Retinal pigment epithelial cell (primary cell): ENCODE measurements around the gene PYY.

Experiments used
- DNase-seq: peaks from one replicate; pipeline ENCODE4 v3.0.0-alpha.2; 2010; ENCODE audit warnings: low read depth
- H3K4me3 ChIP-seq: 2 replicates; pipeline ENCODE4 v1.5.1; 2011; ENCODE audit warnings: mild to moderate bottlenecking, low read length, control low read depth, moderate library complexity
- TF ChIP-seq, protein P1 (sequence below): conservative IDR thresholded peaks from 2 replicates; pipeline ENCODE4 v1.5.1; 2011; ENCODE audit warnings: low read depth, low read length, control low read depth, inconsistent platforms

PYY gene

GRCh38 chr17:43927060-43927864 lies 26.5 kb downstream of the PYY start:
- no peak for DNase-seq
- TF ChIP-seq, protein P1, sequence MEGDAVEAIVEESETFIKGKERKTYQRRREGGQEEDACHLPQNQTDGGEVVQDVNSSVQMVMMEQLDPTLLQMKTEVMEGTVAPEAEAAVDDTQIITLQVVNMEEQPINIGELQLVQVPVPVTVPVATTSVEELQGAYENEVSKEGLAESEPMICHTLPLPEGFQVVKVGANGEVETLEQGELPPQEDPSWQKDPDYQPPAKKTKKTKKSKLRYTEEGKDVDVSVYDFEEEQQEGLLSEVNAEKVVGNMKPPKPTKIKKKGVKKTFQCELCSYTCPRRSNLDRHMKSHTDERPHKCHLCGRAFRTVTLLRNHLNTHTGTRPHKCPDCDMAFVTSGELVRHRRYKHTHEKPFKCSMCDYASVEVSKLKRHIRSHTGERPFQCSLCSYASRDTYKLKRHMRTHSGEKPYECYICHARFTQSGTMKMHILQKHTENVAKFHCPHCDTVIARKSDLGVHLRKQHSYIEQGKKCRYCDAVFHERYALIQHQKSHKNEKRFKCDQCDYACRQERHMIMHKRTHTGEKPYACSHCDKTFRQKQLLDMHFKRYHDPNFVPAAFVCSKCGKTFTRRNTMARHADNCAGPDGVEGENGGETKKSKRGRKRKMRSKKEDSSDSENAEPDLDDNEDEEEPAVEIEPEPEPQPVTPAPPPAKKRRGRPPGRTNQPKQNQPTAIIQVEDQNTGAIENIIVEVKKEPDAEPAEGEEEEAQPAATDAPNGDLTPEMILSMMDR: no peak
- peak overlapping the region; percentile 22 for H3K4me3 ChIP-seq

DNA sequence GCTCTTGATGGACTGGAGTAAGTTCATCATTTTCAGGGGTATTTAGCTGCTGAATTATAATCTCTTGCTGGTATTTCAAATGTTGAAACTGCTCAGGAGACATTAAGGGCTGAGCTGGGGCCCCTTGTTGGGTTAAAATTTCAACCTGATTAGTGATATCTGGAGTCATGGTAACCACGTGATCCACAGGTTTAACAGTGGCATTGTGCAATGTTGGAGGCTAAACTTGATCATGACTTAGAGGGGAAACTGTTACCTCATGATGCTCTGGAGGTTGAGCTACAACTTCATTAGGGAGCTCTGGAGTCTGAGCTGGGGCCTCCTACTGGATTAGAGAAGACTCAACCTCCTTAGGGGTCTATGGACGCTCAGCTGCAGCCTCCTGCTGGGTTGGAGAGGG lies 29.2 kb downstream of the PYY start:
- TF ChIP-seq, protein P1: no peak
- DNase-seq: no peak
- no peak overlapping the region for H3K4me3 ChIP-seq

DNA sequence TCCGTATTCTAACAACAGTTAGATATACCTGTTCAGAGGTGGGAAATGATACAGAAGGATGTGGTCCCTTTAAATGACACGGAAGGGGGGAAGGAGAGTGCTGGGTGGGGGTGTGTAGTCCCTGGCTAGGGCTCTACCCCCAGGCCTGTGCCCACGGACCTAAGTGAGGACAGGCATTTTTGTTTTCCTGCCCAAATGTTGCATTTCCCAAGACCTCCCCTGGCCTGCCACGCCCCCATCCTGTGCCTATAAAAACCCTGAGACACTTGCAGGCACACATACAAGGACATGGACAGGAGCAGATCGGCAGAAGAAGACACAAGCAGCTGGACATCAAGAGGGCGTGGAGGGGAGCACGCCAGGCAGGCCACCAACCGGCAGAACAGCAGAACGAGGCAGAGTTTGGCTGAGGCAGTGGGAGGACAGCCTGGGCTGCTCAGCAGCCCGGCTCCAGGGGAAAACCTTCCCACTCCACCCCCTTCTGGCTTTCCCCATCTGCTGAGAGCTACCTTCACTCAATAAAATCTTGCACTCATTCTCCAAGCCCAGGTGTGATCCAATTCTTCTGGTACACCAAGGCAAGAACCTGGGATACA lies 33.1 kb downstream of the PYY start:
- TF ChIP-seq, protein P1: no peak
- H3K4me3 ChIP-seq: no peak overlapping the region
- no peak for DNase-seq

- no peak for DNase-seq
- no peak overlapping the region for H3K4me3 ChIP-seq
- TF ChIP-seq, protein P1: no peak
These were observed 35.7 kb downstream of the PYY start for GRCh38 chr17:43918026-43918389.

GRCh38 chr17:43917348-43918025 lies 36.3 kb downstream of the PYY start:
- TF ChIP-seq, protein P1: peak; percentile 70
- no peak overlapping the region for H3K4me3 ChIP-seq
- no peak for DNase-seq

- TF ChIP-seq, protein P1: no peak
- no peak for DNase-seq
- H3K4me3 ChIP-seq: no peak overlapping the region
These were observed 36.8 kb downstream of the PYY start for GRCh38 chr17:43917016-43917347.
